VCaP (cell line): Measurements from ENCODE around the gene KIAA1671.
"Not testable (repeated sequence)": the region's sequence is repeated elsewhere in the genome, so short reads cannot be mapped to it uniquely, and the experiment has no call there.

Experiments used
- H3K27ac ChIP-seq: fragments of 450-650 bp; 2 replicates; pipeline ENCODE4 v1.5.1; 2017
- TF ChIP-seq, protein P1 (sequence below): fragments of 450-650 bp; conservative IDR thresholded peaks from 2 replicates; pipeline ENCODE4 v1.5.1; 2017; ENCODE audit warnings: mild to moderate bottlenecking, moderate library complexity

KIAA1671 gene

DNA sequence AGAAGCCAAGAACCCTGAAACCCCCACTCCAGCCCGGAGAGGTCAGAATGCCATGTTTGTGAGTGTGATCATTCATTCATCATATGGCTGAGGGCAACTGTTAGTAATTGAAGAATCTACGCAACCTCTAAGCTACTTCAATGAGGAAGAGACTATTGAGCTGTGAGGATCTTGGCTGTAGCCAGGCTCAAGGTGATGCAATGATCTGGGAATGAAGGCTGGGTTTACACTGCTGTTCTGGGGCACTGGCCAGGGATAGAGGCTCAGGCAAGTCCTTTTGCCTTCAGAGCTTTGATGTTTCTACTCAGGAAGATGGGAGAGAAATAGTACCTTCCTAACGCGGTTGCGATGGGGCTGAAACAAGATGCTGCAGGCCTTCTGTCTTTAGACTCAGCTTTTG is 279.8 kb downstream of the KIAA1671 start:
- TF ChIP-seq, protein P1, sequence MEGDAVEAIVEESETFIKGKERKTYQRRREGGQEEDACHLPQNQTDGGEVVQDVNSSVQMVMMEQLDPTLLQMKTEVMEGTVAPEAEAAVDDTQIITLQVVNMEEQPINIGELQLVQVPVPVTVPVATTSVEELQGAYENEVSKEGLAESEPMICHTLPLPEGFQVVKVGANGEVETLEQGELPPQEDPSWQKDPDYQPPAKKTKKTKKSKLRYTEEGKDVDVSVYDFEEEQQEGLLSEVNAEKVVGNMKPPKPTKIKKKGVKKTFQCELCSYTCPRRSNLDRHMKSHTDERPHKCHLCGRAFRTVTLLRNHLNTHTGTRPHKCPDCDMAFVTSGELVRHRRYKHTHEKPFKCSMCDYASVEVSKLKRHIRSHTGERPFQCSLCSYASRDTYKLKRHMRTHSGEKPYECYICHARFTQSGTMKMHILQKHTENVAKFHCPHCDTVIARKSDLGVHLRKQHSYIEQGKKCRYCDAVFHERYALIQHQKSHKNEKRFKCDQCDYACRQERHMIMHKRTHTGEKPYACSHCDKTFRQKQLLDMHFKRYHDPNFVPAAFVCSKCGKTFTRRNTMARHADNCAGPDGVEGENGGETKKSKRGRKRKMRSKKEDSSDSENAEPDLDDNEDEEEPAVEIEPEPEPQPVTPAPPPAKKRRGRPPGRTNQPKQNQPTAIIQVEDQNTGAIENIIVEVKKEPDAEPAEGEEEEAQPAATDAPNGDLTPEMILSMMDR, result no peak
- H3K27ac ChIP-seq, result no peak overlapping the region

DNA sequence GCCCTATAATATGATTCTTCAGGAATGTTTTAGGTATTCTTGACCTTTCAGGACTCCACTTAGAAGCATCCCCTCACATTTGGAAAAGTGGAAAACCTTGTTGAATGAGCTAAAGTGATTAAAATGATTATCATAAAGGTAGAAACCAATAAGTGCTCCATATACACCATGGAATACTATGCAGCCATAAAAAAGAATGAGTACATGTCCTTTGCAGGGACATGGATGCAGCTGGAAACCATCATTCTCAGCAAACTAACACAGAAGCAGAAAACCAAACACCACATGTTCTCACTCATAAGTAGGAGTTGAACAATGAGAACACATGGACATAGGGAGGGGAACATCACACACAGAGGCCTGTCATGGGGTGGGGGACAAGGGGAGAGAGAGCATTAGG is 281.2 kb downstream of the KIAA1671 start:
- not testable (repeated sequence) for H3K27ac ChIP-seq

DNA sequence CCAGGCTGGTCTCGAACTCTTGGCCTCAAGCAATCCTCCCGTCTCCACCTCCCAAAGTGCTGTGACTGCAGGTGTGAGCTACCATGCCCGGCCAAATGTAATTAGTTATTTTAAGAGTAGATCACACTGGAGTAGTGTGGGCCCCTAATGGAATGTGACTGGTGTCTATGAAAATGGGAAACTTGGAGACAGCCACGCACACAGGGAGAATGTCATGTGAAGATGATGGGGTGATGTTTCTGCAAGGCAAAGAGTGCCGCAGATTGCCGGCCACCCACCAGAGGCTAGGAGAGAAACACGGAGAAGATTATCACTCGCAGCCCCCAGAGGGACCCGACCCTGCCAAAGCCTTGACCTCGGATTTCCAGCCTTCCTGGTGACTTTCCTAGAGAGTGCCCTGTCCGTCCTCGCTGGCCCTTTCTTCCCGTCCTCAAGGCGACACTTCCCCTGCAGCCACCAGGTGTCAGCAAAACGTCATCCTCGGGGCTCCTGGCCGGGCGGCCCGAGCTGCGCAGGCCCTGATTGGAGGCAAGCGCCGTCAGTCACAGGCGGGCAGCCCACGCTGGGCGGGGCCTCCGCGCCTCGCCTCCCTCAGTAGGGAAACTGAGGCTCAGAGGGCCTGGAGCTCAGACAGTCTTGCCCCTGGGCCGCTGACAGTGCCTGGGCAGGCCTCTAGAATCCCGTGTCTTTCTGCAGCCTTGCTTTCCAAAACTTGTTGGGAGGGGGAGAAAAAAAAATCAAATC is 283.2 kb downstream of the KIAA1671 start:
- TF ChIP-seq, protein P1, result peak; percentile 91
- H3K27ac ChIP-seq, result no peak overlapping the region

DNA sequence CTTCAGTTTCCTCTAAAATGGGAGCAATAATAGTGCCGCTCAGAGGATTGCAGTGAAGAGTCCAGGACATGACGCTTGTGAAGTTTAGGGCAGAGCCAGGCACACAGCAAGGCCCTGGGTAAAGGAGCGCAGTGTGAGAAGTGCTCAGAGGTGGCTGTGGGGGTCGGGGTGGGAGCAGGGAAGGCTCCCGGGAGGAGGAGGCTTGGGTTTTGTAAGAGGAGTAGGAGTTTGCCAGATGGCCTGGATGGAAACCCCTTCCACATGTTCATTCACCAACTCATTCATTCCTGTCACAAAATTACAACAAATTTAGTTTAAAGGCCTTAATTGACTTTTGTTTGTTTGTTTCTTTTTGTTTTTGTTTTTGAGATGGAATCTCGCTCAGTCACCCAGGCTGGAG is 283.9 kb downstream of the KIAA1671 start:
- TF ChIP-seq, protein P1, result no peak
- no peak overlapping the region for H3K27ac ChIP-seq

DNA sequence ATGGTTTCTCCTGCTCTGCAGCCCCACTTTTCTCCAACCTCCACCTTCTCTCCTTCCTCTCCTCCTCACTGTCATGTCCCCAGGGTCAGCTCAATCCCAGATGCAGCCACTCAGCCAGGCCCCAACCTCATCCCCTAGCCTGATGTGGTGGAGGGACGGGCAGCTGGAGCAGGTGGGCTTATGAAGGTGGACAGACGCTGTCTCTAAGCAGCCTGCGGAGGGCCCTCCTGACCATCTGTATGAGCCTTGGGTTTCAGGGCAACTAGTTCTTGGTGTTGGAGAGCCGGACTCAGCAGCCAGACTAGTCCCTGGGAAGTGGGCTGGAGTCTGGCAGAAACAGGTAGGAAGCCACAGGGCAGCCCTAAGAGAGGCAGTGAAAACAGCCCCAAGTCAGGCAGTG is 285.0 kb downstream of the KIAA1671 start:
- no peak overlapping the region for H3K27ac ChIP-seq
- TF ChIP-seq, protein P1, result no peak

DNA sequence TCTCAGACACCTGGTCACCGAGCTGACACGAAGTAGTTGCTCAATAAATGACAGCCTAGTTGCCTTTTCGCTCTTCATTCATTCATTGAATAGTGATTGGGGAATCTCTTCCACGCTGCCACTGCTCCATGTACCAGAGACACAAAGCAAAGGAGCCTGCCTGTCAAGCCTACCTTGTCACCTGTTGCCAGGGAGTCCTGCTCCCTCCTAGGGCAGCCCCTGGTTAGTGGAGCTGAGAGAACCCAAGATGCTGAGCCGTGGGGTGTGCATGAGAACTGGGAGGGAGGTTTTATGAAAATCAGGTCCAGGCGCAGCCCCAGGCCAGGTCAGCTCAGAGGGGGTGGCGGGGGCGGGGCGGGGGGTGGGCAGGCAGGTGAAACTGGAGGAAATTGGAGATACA is 285.5 kb downstream of the KIAA1671 start:
- not testable (repeated sequence) for H3K27ac ChIP-seq
